Measurements from ENCODE around the gene PCDH9.

PCDH9 gene

DNA sequence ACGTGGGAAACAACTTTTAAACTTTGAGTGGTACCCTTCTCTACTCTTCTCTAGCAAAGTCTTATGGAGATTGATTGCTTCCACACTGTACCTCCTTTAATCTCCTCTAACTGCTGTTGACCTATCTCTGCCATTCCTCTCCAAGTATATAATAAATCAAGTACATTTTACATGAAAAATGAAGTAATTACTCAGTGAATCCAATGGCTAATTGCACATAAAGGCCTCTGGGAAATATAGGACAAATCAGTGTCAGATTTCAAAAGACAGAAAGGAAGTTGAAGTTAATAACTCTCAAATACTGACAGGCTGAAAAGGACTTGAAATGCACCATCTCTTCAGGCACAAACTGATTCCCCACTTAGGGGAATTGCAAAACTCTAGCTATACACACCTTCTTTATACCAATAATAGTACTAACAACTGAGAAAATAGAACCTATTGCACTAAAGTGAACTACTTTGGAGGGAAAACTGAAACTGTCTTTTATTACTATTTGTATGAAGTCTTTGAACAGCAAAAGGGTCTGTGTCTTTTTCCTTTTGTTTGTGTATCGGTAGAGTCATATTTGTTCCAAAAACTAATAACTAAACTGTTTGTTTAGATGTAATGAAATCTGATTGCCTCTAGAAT is 701.1 kb downstream of the PCDH9 start:
- peaks cover 14% of the 10 kb centered on the region for H3K4me1 ChIP-seq (ENCODE audit: low read length)
- H3K36me3 ChIP-seq (replicated peaks; ENCODE audit: low read depth, low read length): no peaks in the 10 kb centered on the region
- H3K27ac ChIP-seq (ENCODE audit: low read length): no peak overlapping the region
- H3K9me3 ChIP-seq (ENCODE audit: insufficient read depth, low read length): no peaks in the 10 kb centered on the region
- no peak overlapping the region for H2AFZ ChIP-seq (ENCODE audit: low read depth, low read length)
- no peaks in the 10 kb centered on the region for H4K20me1 ChIP-seq (ENCODE audit: insufficient read depth, low read length)
- no peaks in the 10 kb centered on the region for H3K79me2 ChIP-seq (ENCODE audit: low read length)
- TF ChIP-seq EZH2phosphoT487 (IDR thresholded peaks at IDR 0.05; ENCODE audit: low read depth): no peak
- H3K4me2 ChIP-seq (ENCODE audit: low read length): no peak overlapping the region
- H3K4me3 ChIP-seq (ENCODE audit: low read length): no peak overlapping the region
- H3K27me3 ChIP-seq (ENCODE audit: low read depth, low read length): no peaks in the 10 kb centered on the region
- no peak overlapping the region for H3K9ac ChIP-seq (ENCODE audit: low read length)

DNA sequence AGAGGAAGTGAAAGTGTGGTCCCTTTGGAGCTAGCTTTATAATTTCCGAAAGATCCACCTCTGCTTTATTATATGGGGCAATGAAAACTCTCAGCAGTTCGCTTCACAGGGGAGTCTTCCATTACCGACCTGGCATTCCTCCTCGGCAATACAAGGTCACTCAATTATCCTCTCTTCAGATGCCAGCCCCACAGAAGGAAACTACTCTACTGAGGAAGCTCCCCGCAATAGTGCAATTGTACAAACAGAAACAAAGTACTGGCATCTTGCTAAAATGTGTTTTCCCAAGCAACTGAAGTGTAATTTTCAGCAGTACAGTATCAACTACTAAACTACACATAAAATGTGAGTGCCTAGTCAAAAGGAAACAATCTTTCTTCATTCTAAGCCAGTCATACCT is 702.0 kb downstream of the PCDH9 start:
- Histone ChIP-seq H4K20me1 (ENCODE audit: insufficient read depth, low read length) (no peaks in the 10 kb centered on the region), H3K9ac (ENCODE audit: low read length) (no peak overlapping the region), H3K4me2 (ENCODE audit: low read length) (peak overlapping the region; percentile 34), H3K36me3 (replicated peaks; ENCODE audit: low read depth, low read length) (no peaks in the 10 kb centered on the region), H3K4me3 (ENCODE audit: low read length) (peak overlapping the region; percentile 8; the same call in 1 of the 2 replicates), H3K79me2 (ENCODE audit: low read length) (no peaks in the 10 kb centered on the region), H3K27ac (ENCODE audit: low read length) (no peak overlapping the region), H3K9me3 (ENCODE audit: insufficient read depth, low read length) (no peaks in the 10 kb centered on the region), H3K27me3 (ENCODE audit: low read depth, low read length) (no peaks in the 10 kb centered on the region), H2AFZ (ENCODE audit: low read depth, low read length) (no peak overlapping the region), H3K4me1 (ENCODE audit: low read length) (peaks cover 14% of the 10 kb centered on the region)
- TF ChIP-seq EZH2phosphoT487 (IDR thresholded peaks at IDR 0.05; ENCODE audit: low read depth): no peak
- TF ChIP-seq, protein P1, sequence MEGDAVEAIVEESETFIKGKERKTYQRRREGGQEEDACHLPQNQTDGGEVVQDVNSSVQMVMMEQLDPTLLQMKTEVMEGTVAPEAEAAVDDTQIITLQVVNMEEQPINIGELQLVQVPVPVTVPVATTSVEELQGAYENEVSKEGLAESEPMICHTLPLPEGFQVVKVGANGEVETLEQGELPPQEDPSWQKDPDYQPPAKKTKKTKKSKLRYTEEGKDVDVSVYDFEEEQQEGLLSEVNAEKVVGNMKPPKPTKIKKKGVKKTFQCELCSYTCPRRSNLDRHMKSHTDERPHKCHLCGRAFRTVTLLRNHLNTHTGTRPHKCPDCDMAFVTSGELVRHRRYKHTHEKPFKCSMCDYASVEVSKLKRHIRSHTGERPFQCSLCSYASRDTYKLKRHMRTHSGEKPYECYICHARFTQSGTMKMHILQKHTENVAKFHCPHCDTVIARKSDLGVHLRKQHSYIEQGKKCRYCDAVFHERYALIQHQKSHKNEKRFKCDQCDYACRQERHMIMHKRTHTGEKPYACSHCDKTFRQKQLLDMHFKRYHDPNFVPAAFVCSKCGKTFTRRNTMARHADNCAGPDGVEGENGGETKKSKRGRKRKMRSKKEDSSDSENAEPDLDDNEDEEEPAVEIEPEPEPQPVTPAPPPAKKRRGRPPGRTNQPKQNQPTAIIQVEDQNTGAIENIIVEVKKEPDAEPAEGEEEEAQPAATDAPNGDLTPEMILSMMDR (IDR thresholded peaks at IDR 0.05; ENCODE audit: low read depth, low read length): no peak

DNA sequence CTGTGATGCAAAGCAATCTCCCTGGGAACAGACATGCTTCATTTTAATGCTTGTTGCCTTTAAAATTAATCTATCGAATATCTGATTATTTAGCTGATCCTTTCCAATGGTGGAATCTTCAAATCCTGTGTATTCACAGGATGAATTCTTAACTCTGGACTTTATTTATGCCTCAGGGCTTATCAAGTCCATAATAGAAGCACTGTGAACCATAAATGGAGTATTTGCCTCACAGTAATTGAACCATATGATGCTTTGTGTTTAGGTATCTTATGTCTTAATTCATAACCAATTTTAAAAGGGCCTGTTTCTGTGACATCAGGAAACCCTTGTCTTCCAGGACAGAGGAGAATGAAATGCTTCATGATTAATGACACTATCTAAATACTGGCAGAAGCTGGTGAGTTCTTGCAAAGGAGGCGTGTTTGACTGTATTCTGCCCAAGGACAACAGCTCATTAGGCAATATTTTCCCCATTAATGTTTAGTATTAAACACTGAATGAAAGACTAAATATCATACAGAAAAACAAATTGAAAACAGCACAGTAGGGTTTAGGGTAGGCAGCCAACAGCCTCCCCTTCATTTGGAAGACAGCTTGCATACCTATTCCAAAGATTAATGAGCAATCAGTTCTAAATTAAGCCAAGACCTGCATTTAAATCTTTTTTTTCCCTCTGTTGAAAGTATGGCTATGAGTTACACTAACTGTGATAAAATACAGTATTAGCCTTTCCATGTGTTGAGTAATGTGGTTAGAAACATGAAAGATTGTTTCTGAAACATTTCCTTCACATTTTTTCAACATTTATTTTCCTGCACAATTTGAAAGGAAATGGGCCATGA is 709.4 kb downstream of the PCDH9 start:
- Histone ChIP-seq H3K27ac (ENCODE audit: low read length) (no peak overlapping the region), H4K20me1 (ENCODE audit: insufficient read depth, low read length) (no peaks in the 10 kb centered on the region), H2AFZ (ENCODE audit: low read depth, low read length) (no peak overlapping the region), H3K9me3 (ENCODE audit: insufficient read depth, low read length) (no peaks in the 10 kb centered on the region), H3K27me3 (ENCODE audit: low read depth, low read length) (no peaks in the 10 kb centered on the region), H3K9ac (ENCODE audit: low read length) (no peak overlapping the region), H3K79me2 (ENCODE audit: low read length) (no peaks in the 10 kb centered on the region), H3K4me3 (ENCODE audit: low read length) (no peak overlapping the region), H3K36me3 (replicated peaks; ENCODE audit: low read depth, low read length) (no peaks in the 10 kb centered on the region), H3K4me2 (ENCODE audit: low read length) (no peak overlapping the region), H3K4me1 (ENCODE audit: low read length) (peaks cover 9% of the 10 kb centered on the region)
- no peak for TF ChIP-seq EZH2phosphoT487 (IDR thresholded peaks at IDR 0.05; ENCODE audit: low read depth)
- TF ChIP-seq, protein P1 (IDR thresholded peaks at IDR 0.05; ENCODE audit: low read depth, low read length): no peak

DNA sequence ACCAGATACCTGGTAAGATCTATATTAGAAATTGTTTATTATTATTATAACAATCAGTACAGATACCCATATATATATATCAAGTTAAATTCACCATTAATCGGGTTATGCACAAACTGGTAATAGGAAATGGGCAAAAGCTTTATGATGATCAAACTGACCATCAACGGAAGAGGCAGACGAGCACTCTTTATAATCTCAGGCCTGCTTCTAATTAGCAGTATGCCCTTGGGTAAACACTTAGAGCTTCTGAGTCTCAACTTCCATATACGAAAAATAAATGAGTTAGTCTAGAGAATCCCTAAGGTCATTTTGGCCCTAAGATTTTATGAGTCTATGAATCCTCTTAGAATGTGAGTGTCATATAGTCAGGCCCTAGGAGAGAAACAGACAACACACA is 710.9 kb downstream of the PCDH9 start:
- no peaks in the 10 kb centered on the region for H3K36me3 ChIP-seq (replicated peaks; ENCODE audit: low read depth, low read length)
- H2AFZ ChIP-seq (ENCODE audit: low read depth, low read length): no peak overlapping the region
- H3K4me2 ChIP-seq (ENCODE audit: low read length): no peak overlapping the region
- H3K79me2 ChIP-seq (ENCODE audit: low read length): no peaks in the 10 kb centered on the region
- H3K4me1 ChIP-seq (ENCODE audit: low read length): no peaks in the 10 kb centered on the region
- H3K4me3 ChIP-seq (ENCODE audit: low read length): no peak overlapping the region
- TF ChIP-seq, protein P1 (IDR thresholded peaks at IDR 0.05; ENCODE audit: low read depth, low read length): no peak
- no peak for TF ChIP-seq EZH2phosphoT487 (IDR thresholded peaks at IDR 0.05; ENCODE audit: low read depth)
- no peak overlapping the region for H3K27ac ChIP-seq (ENCODE audit: low read length)
- H3K9me3 ChIP-seq (ENCODE audit: insufficient read depth, low read length): no peaks in the 10 kb centered on the region
- H3K9ac ChIP-seq (ENCODE audit: low read length): no peak overlapping the region
- no peaks in the 10 kb centered on the region for H4K20me1 ChIP-seq (ENCODE audit: insufficient read depth, low read length)
- H3K27me3 ChIP-seq (ENCODE audit: low read depth, low read length): no peaks in the 10 kb centered on the region

All from OCI-LY3 (cell line).